ENCODE results near the gene SIX2. TPM values are rescaled to one million over a fixed set of nuclear protein-coding genes. Genes with fewer than 3 reads are reported as not detected.

SIX2 gene
- total RNA-seq, 3 donors from 2014 or later (not counting 1 experiment from before 2014, with no cell fraction given), result not detected

GRCh38 chr2:45046786-45047185, 37.5 kb upstream of the SIX2 start:
- 80% methylated on average over 1 of the region's 1 CpG for WGBS (ENCODE audit: insufficient coverage)
- Mint-ChIP-seq H3K4me3 (no peak overlapping the region), H3K27me3 (ENCODE audit: low read depth in 2 of 2) (peaks cover 14 to 39% of the 10 kb centered on the region in 2 donors), H3K9me3 (no peaks in the 10 kb centered on the region), H3K36me3 (no peaks in the 10 kb centered on the region), H3K27ac (no peak overlapping the region), H3K4me1 (no peaks in the 10 kb centered on the region)
- ATAC-seq (no peak), DNase-seq (no peak)
- Histone ChIP-seq H3K9me3 (ENCODE audit: control insufficient read depth, insufficient read depth, low read length) (no peaks in the 10 kb centered on the region), H3K36me3 (ENCODE audit: control insufficient read depth, insufficient read depth, low read length) (no peaks in the 10 kb centered on the region), H3K27ac (ENCODE audit: low read length) (no peak overlapping the region), H3K4me3 (ENCODE audit: low read length) (no peak overlapping the region), H3K27me3 (ENCODE audit: control insufficient read depth, insufficient read depth, low read length) (no peaks in the 10 kb centered on the region), H3K4me1 (ENCODE audit: control insufficient read depth, insufficient read depth, low read length) (no peaks in the 10 kb centered on the region)
- intact Hi-C loops (cut with micrococcal nuclease), result no loop called here
- no peak for TF ChIP-seq CTCF (IDR thresholded peaks at IDR 0.05)

GRCh38 chr2:45045706-45046105, 36.5 kb upstream of the SIX2 start:
- peaks cover 14 to 39% of the 10 kb centered on the region in 2 donors for H3K27me3 Mint-ChIP-seq (ENCODE audit: low read depth in 2 of 2)
- DNase-seq, result no peak
- no peaks in the 10 kb centered on the region for H3K36me3 Mint-ChIP-seq
- ATAC-seq, result no peak
- H3K4me3 ChIP-seq (ENCODE audit: low read length), result no peak overlapping the region
- intact Hi-C loops (cut with micrococcal nuclease), result no loop called here
- no peak for TF ChIP-seq CTCF (IDR thresholded peaks at IDR 0.05)
- H3K27me3 ChIP-seq (ENCODE audit: control insufficient read depth, insufficient read depth, low read length), result no peaks in the 10 kb centered on the region
- H3K9me3 ChIP-seq (ENCODE audit: control insufficient read depth, insufficient read depth, low read length), result no peaks in the 10 kb centered on the region
- H3K27ac Mint-ChIP-seq, result no peak overlapping the region
- no peak overlapping the region for H3K27ac ChIP-seq (ENCODE audit: low read length)
- no peaks in the 10 kb centered on the region for H3K4me1 ChIP-seq (ENCODE audit: control insufficient read depth, insufficient read depth, low read length)
- no peak overlapping the region for H3K4me3 Mint-ChIP-seq
- H3K36me3 ChIP-seq (ENCODE audit: control insufficient read depth, insufficient read depth, low read length), result no peaks in the 10 kb centered on the region
- no peaks in the 10 kb centered on the region for H3K9me3 Mint-ChIP-seq
- no peaks in the 10 kb centered on the region for H3K4me1 Mint-ChIP-seq
- 80% methylated on average over 2 of the region's 3 CpGs for WGBS (ENCODE audit: insufficient coverage)

GRCh38 chr2:45044916-45045315, 35.7 kb upstream of the SIX2 start:
- no peaks in the 10 kb centered on the region for H3K4me1 Mint-ChIP-seq
- DNase-seq (no peak), ATAC-seq (no peak)
- 96% methylated on average over 2 of the region's 2 CpGs for WGBS (ENCODE audit: insufficient coverage)
- H3K9me3 Mint-ChIP-seq, result no peaks in the 10 kb centered on the region
- H3K9me3 ChIP-seq (ENCODE audit: control insufficient read depth, insufficient read depth, low read length), result no peaks in the 10 kb centered on the region
- intact Hi-C loops (cut with micrococcal nuclease), result no loop called here
- H3K4me3 ChIP-seq (ENCODE audit: low read length), result no peak overlapping the region
- H3K27ac Mint-ChIP-seq, result no peak overlapping the region
- H3K27me3 ChIP-seq (ENCODE audit: control insufficient read depth, insufficient read depth, low read length), result no peaks in the 10 kb centered on the region
- TF ChIP-seq CTCF (IDR thresholded peaks at IDR 0.05), result no peak
- no peaks in the 10 kb centered on the region for H3K36me3 ChIP-seq (ENCODE audit: control insufficient read depth, insufficient read depth, low read length)
- H3K27me3 Mint-ChIP-seq (ENCODE audit: low read depth in 2 of 2), result peaks cover 12 to 39% of the 10 kb centered on the region in 2 donors
- H3K4me1 ChIP-seq (ENCODE audit: control insufficient read depth, insufficient read depth, low read length), result no peaks in the 10 kb centered on the region
- no peak overlapping the region for H3K27ac ChIP-seq (ENCODE audit: low read length)
- H3K36me3 Mint-ChIP-seq, result no peaks in the 10 kb centered on the region
- no peak overlapping the region for H3K4me3 Mint-ChIP-seq

- no peak overlapping the region for H3K27ac Mint-ChIP-seq
- intact Hi-C loops (cut with micrococcal nuclease), result no loop called here
Observed at GRCh38 chr2:45043174-45043573, 33.9 kb upstream of the SIX2 start.

More at GRCh38 chr2:45043174-45043573, 33.9 kb upstream of the SIX2 start:
- Histone ChIP-seq H3K27ac (ENCODE audit: low read length) (no peak overlapping the region), H3K4me3 (ENCODE audit: low read length) (no peak overlapping the region), H3K4me1 (ENCODE audit: control insufficient read depth, insufficient read depth, low read length) (no peaks in the 10 kb centered on the region), H3K9me3 (ENCODE audit: control insufficient read depth, insufficient read depth, low read length) (no peaks in the 10 kb centered on the region), H3K27me3 (ENCODE audit: control insufficient read depth, insufficient read depth, low read length) (no peaks in the 10 kb centered on the region), H3K36me3 (ENCODE audit: control insufficient read depth, insufficient read depth, low read length) (no peaks in the 10 kb centered on the region)
- Mint-ChIP-seq H3K27me3 (ENCODE audit: low read depth in 2 of 2) (peaks cover 12 to 39% of the 10 kb centered on the region in 2 donors), H3K4me1 (no peaks in the 10 kb centered on the region), H3K9me3 (no peaks in the 10 kb centered on the region), H3K36me3 (no peaks in the 10 kb centered on the region), H3K4me3 (no peak overlapping the region)
- DNase-seq (no peak), ATAC-seq (no peak)
- TF ChIP-seq CTCF (IDR thresholded peaks at IDR 0.05), result no peak
- WGBS (ENCODE audit: insufficient coverage), result 54% methylated on average over 6 of the region's 6 CpGs
